HCT116 (cell line): ENCODE data around the gene PRR36. TPM values are rescaled to one million over a fixed set of nuclear protein-coding genes. Genes with fewer than 3 reads are reported as not detected.

Experiments
- ATAC-seq: fragments of 200-7000 bp; cut with Tn5 transposase; 2 replicates; pipeline ENCODE4 v1.9.1; 2020; ENCODE audit warnings: mild to moderate bottlenecking, moderate library complexity
- BruUV-seq: library from RNA; stranded (reverse); fragments of 400-500 nt; replicated peaks from 2 replicates; lab custom pipeline; 2021; lab: Mats Ljungman, UMichigan
- CTCF ChIA-PET: fragments of 300-600 bp; sonication (Branson Sonifier 250); formaldehyde crosslinking; loops from one replicate; lab custom pipeline; 2021; ENCODE audit warnings: antibody characterized with exemption; lab: Charles Lee
- POLR2A ChIA-PET: fragments of 300-600, 350-600 bp; sonication (Branson Sonifier 250); formaldehyde crosslinking; loops from one replicate; lab custom pipeline; 2021; ENCODE audit warnings: antibody characterized with exemption; lab: Charles Lee
- RAD21 ChIA-PET, 2 experiments: fragments of 300-600 bp; sonication (Branson Sonifier 250); formaldehyde crosslinking; loops; one replicate each; lab custom pipeline; 2023; ENCODE audit warnings: low total read pairs in 2 of 2; ENCODE audit not compliant: uncharacterized antibody in 2 of 2, unreplicated experiment in 2 of 2, low non-redundant PET in 1 of 2; lab: Charles Lee
- DNase-seq: peaks from one replicate; pipeline ENCODE4 v3.0.0-alpha.2; 2010; ENCODE audit warnings: low read depth, low spot score
- H2AFZ ChIP-seq: fragments of 200-600 bp; shearing (Covaris generic), sonication (generic); 2 replicates; pipeline ENCODE4 v1.6.1; 2017; ENCODE audit warnings: low read depth, mixed run types, mixed read lengths, antibody characterized with exemption, low read length; ENCODE audit not compliant: poor library complexity, severe bottlenecking
- H3K27ac ChIP-seq: 2 replicates; pipeline ENCODE4 v1.5.1; 2012; ENCODE audit warnings: low read depth, low read length
- H3K27me3 ChIP-seq: fragments of 200-600 bp; sonication (generic); 2 replicates; pipeline ENCODE4 v1.6.1; 2016; ENCODE audit warnings: mixed run types, low read length, mixed read lengths; ENCODE audit not compliant: insufficient read depth
- H3K36me3 ChIP-seq, 2 experiments: fragments of 200-500 bp in 1 of 2; fragments of 200-600 bp in 1 of 2; sonication (Bioruptor generic) in 1 of 2; sonication (generic) in 1 of 2; 2 replicates each; pipeline versions ENCODE4 v1.5.1 to v1.6.1; 2014 to 2016; ENCODE audit warnings: low read length in 2 of 2, inconsistent platforms in 1 of 2, mixed read lengths in 1 of 2, mixed run types in 1 of 2; ENCODE audit not compliant: insufficient read depth in 2 of 2, control insufficient read depth in 1 of 2
- H3K4me1 ChIP-seq, 2 experiments: fragments of 200-600 bp in 1 of 2; sonication (generic) in 1 of 2; 2 replicates each; pipeline versions ENCODE4 v1.5.1 to v1.6.1; 2012 to 2017; ENCODE audit warnings: low read length in 2 of 2, inconsistent platforms in 1 of 2, mild to moderate bottlenecking in 1 of 2, mixed read lengths in 1 of 2, mixed run types in 1 of 2, moderate library complexity in 1 of 2; ENCODE audit not compliant: insufficient read depth in 2 of 2, control insufficient read depth in 1 of 2
- H3K4me2 ChIP-seq: fragments of 200-600 bp; sonication (generic); 2 replicates; pipeline ENCODE4 v1.6.1; 2017; ENCODE audit warnings: mixed run types, low read length, mixed read lengths
- H3K4me3 ChIP-seq, 2 experiments: fragments of 200-600 bp in 1 of 2; sonication (generic) in 1 of 2; replicated peaks in 1 of 2; 2 replicates each; pipeline ENCODE4 v1.5.1; 2011 to 2016; ENCODE audit warnings: low read length in 2 of 2, control low read depth in 1 of 2, low read depth in 1 of 2, mild to moderate bottlenecking in 1 of 2, mixed read lengths in 1 of 2, mixed run types in 1 of 2
- H3K79me2 ChIP-seq: fragments of 200-600 bp; sonication (generic); 2 replicates; pipeline ENCODE4 v1.6.1; 2017; ENCODE audit warnings: mild to moderate bottlenecking, mixed run types, low read length, moderate library complexity, mixed read lengths; ENCODE audit not compliant: insufficient read depth
- H3K9ac ChIP-seq: fragments of 200-600 bp; sonication (generic); 2 replicates; pipeline ENCODE4 v1.6.1; 2016; ENCODE audit warnings: low read length, mixed read lengths
- H3K9me2 ChIP-seq: fragments of 200-600 bp; sonication (generic), shearing (Covaris generic); 2 replicates; pipeline ENCODE4 v1.6.1; 2017; ENCODE audit warnings: mixed run types, mild to moderate bottlenecking, moderate library complexity; ENCODE audit not compliant: insufficient read depth
- H3K9me3 ChIP-seq, 2 experiments: fragments of 200-500 bp in 1 of 2; fragments of 200-600 bp in 1 of 2; sonication (Bioruptor generic) in 1 of 2; sonication (generic) in 1 of 2; 2 replicates each; pipeline ENCODE4 v1.6.1; 2014 to 2017; ENCODE audit warnings: low read length in 2 of 2, mixed read lengths in 2 of 2, inconsistent platforms in 1 of 2, low read depth in 1 of 2, mild to moderate bottlenecking in 1 of 2, mixed run types in 1 of 2, moderate library complexity in 1 of 2; ENCODE audit not compliant: control insufficient read depth in 1 of 2, insufficient read depth in 1 of 2
- H4K20me1 ChIP-seq: fragments of 200-600 bp; sonication (generic), shearing (Covaris generic); 2 replicates; pipeline ENCODE4 v1.6.1; 2017; ENCODE audit warnings: mixed run types, mild to moderate bottlenecking, moderate library complexity; ENCODE audit not compliant: insufficient read depth
- CBX3 ChIP-seq: IDR thresholded peaks from 2 replicates; pipeline ENCODE4 v1.6.1; 2012; ENCODE audit warnings: low read depth
- CTCF ChIP-seq, 3 experiments: fragments of 200-600 bp in 1 of 3; sonication (generic) in 1 of 3; IDR thresholded peaks in 2 of 3; conservative IDR thresholded peaks in 1 of 3; 2 replicates each; pipeline ENCODE4 v1.5.1; 2012 to 2017; ENCODE audit warnings: low read depth in 2 of 3, low read length in 2 of 3, antibody characterized with exemption in 1 of 3, borderline replicate concordance in 1 of 3, control low read depth in 1 of 3, mild to moderate bottlenecking in 1 of 3, mixed read lengths in 1 of 3, mixed run types in 1 of 3, moderate library complexity in 1 of 3; ENCODE audit not compliant: insufficient read depth in 1 of 3
- ELF1 ChIP-seq: IDR thresholded peaks from 2 replicates; pipeline ENCODE4 v1.6.1; 2012; ENCODE audit warnings: low read depth, borderline replicate concordance
- EZH2phosphoT487 ChIP-seq: fragments of 200-600 bp; IDR thresholded peaks from 2 replicates; pipeline ENCODE4 v1.6.1; 2018; ENCODE audit warnings: antibody characterized with exemption, borderline replicate concordance
- FOSL1 ChIP-seq: IDR thresholded peaks from 2 replicates; pipeline ENCODE4 v1.6.1; 2012; ENCODE audit warnings: low read depth
- POLR2A ChIP-seq: IDR thresholded peaks from 2 replicates; pipeline ENCODE4 v1.7.0; 2011; ENCODE audit warnings: borderline replicate concordance; ENCODE audit not compliant: insufficient read depth, insufficient read length; ENCODE audit errors: extremely low read depth
- POLR2AphosphoS5 ChIP-seq: IDR thresholded peaks from 2 replicates; pipeline ENCODE4 v1.6.1; 2011; ENCODE audit warnings: mild to moderate bottlenecking, low read depth, low read length, moderate library complexity
- RAD21 ChIP-seq: IDR thresholded peaks from 2 replicates; pipeline ENCODE4 v1.6.1; 2012; ENCODE audit warnings: low read depth, mild to moderate bottlenecking
- SIN3A ChIP-seq: IDR thresholded peaks from 2 replicates; pipeline ENCODE4 v1.6.1; 2012; ENCODE audit warnings: low read depth
- SP1 ChIP-seq: IDR thresholded peaks from 2 replicates; pipeline ENCODE4 v1.6.1; 2012; ENCODE audit warnings: low read depth
- YY1 ChIP-seq: IDR thresholded peaks from 2 replicates; pipeline ENCODE4 v1.6.1; 2011; ENCODE audit warnings: low read length, low read depth, moderate library complexity, mild to moderate bottlenecking; ENCODE audit not compliant: insufficient replicate concordance; ENCODE audit errors: extremely low read depth
- ZFX ChIP-seq: fragments of 450-650 bp; IDR thresholded peaks from 2 replicates; pipeline ENCODE4 v1.6.1; 2017
- ZNF274 ChIP-seq: fragments of 200-500 bp; sonication (Bioruptor generic); IDR thresholded peaks from 2 replicates; pipeline ENCODE4 v1.6.1; 2014; ENCODE audit warnings: mild to moderate bottlenecking, low read depth, low read length, inconsistent platforms
- intact Hi-C: fragments of 100-400 bp; cut with micrococcal nuclease; formaldehyde crosslinking; loops from 2 replicates; pipeline ENCODE4 v1.10.0; 2022
- total RNA-seq: library from RNA; stranded (reverse); gene quantifications from one replicate; pipeline ENCODE4 v1.2.1, GENCODE V29; 2021; ENCODE audit not compliant: unreplicated experiment
- TF ChIP-seq, protein P1 (sequence below): IDR thresholded peaks from 2 replicates; pipeline ENCODE4 v1.6.1; 2012
- TF ChIP-seq, protein P2 (sequence below): IDR thresholded peaks from 2 replicates; pipeline ENCODE4 v1.6.1; 2011; ENCODE audit warnings: mild to moderate bottlenecking, low read length, moderate library complexity; ENCODE audit not compliant: insufficient replicate concordance; ENCODE audit errors: extremely low read depth

The PRR36 gene
- total RNA-seq, 1 experiment from 2014 or later = 7.5 TPM

DNA sequence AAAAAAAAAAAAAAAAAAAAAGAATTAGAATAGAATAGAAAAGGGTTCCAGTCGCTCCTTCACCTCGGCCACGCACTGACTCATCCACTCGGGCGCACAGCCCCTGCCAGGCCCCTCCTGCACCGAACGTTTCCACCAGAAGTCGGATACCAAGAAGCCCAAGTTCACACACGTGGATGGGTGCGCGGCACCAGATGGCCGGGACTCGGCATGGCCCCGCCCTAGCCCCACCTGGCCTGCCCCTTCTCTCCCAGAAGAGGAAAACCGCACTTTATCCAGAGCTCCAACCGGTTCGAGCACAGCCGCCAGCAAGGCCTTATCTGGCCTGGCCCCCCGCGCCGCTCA lies 5.9 kb downstream of the PRR36 start:
- Histone ChIP-seq H3K9me3 (no peaks in the 10 kb centered on the region), H3K4me2 (peak overlapping the region; percentile 85), H3K9ac (peak overlapping the region; percentile 61), H3K9me2 (no peaks in the 10 kb centered on the region), H3K36me3 (no peaks in the 10 kb centered on the region), H3K27ac (peak overlapping the region; percentile 86), H3K4me3 (peak overlapping the region; percentile 46 to 58), H4K20me1 (no peaks in the 10 kb centered on the region), H2AFZ (no peak overlapping the region), H3K79me2 (no peaks in the 10 kb centered on the region), H3K4me1 (peaks cover 26 to 66% of the 10 kb centered on the region in 2 experiments)
- POLR2A ChIA-PET = interaction anchor here (0.9 to 2.2 kb wide), 6 partner anchors 15 to 75 kb away, joined by 3 to 33 read pairs (median 4); partner anchors contain the start of genes MAP2K7, SNAPC2 and TIMM44
- peak; percentile 14 for ATAC-seq
- intact Hi-C loops = no loop called here
- CTCF ChIA-PET = interaction anchor here (0.6 to 2.2 kb wide), 17 partner anchors 8 to 766 kb away, joined by 3 to 41 read pairs (median 9); partner anchors contain the start of genes LRRC8E, MAP2K7 and SNAPC2
- no TSS peak for BruUV-seq
- TF ChIP-seq ELF1 = no peak
- no peak for TF ChIP-seq ZNF274
- TF ChIP-seq POLR2AphosphoS5 = no peak
- TF ChIP-seq RAD21 = no peak
- TF ChIP-seq, protein P1, sequence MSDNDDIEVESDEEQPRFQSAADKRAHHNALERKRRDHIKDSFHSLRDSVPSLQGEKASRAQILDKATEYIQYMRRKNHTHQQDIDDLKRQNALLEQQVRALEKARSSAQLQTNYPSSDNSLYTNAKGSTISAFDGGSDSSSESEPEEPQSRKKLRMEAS = peak; percentile 90; the same call in 1 of the 2 replicates
- TF ChIP-seq YY1 = no peak
- TF ChIP-seq, all 23 proteins: peak for 1
- DNase-seq = no peak
- RAD21 ChIA-PET = interaction anchor here (0.6 to 1.8 kb wide), 6 partner anchors 13 to 300 kb away, joined by 3 to 7 read pairs (median 4); partner anchors contain the start of genes SNAPC2 (in 2 of the 2) and MAP2K7 (in 1 of the 2)
- no peaks in the 10 kb centered on the region for H3K27me3 ChIP-seq

DNA sequence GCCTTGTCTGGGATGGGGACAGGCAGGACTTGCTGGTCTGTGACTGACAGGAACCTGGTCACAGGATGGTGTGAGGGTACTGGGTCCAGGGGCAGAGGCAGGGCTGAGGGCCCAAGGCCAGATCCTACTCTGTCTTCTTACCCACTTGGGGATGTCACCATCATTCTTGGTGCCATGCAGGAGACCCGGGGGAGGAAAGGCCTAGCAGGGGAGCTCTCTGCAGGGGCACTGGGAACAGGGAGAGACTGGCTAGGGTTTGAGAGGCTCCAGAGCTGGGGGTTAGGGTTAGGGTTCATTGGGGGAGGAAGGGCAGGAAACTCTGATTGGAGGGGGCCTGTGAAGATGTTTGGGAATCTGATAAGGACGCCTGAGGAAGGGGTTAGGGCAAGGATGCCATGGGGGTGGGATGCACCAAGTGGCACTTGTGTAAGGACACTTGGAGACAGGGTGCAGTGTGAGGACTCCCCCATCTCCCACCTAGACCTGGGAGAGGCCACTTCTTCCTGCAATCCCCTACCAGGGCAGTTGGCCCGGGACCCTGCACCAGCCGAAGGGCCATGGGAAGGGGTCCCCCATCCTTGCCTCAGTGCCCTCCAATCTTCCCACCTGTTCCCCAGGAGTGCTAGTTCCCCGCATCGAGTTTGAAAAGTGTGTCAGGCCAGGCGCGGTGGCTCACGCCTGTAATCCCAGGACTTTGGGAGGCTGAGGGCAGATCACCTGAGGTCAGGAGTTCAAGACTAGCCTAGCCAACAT lies 6.9 kb downstream of the PRR36 start:
- Histone ChIP-seq H3K36me3 (no peaks in the 10 kb centered on the region), H4K20me1 (no peaks in the 10 kb centered on the region), H3K27me3 (no peaks in the 10 kb centered on the region), H3K4me1 (peaks cover 22 to 58% of the 10 kb centered on the region in 2 experiments), H3K79me2 (no peaks in the 10 kb centered on the region), H2AFZ (no peak overlapping the region), H3K9me2 (no peaks in the 10 kb centered on the region), H3K4me3 (no peak overlapping the region), H3K9me3 (no peaks in the 10 kb centered on the region), H3K9ac (no peak overlapping the region), H3K4me2 (0 out of 2 replicates have a peak overlapping the region, but pooled peaks have one; percentile 85), H3K27ac (peak overlapping the region; percentile 18; the same call in 1 of the 2 replicates)
- ChIA-PET POLR2A (no interaction called here), CTCF (no interaction called here), RAD21 (no interaction called here)
- intact Hi-C loops = no loop called here
- no peak for ATAC-seq
- BruUV-seq = no TSS peak
- no peak for DNase-seq
- TF ChIP-seq, protein P2, sequence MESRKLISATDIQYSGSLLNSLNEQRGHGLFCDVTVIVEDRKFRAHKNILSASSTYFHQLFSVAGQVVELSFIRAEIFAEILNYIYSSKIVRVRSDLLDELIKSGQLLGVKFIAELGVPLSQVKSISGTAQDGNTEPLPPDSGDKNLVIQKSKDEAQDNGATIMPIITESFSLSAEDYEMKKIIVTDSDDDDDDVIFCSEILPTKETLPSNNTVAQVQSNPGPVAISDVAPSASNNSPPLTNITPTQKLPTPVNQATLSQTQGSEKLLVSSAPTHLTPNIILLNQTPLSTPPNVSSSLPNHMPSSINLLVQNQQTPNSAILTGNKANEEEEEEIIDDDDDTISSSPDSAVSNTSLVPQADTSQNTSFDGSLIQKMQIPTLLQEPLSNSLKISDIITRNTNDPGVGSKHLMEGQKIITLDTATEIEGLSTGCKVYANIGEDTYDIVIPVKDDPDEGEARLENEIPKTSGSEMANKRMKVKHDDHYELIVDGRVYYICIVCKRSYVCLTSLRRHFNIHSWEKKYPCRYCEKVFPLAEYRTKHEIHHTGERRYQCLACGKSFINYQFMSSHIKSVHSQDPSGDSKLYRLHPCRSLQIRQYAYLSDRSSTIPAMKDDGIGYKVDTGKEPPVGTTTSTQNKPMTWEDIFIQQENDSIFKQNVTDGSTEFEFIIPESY = no peak
- no peak for TF ChIP-seq CBX3
- TF ChIP-seq SIN3A = no peak
- no peak for TF ChIP-seq CTCF (IDR thresholded peaks at IDR 0.05 in 2 of 3, conservative IDR thresholded peaks at IDR 0.05 in 1 of 3; ENCODE audit: borderline replicate concordance in 1 of 3, insufficient read depth in 1 of 3, low read depth in 2 of 3, low read length in 2 of 3)
- TF ChIP-seq ELF1 = no peak
- TF ChIP-seq FOSL1 = no peak
- no peak for TF ChIP-seq EZH2phosphoT487
- TF ChIP-seq POLR2A = no peak
- no peak for TF ChIP-seq ZFX
- TF ChIP-seq SP1 = no peak
- no peak for TF ChIP-seq POLR2AphosphoS5
